DND-41 (cell line): Measurements from ENCODE around the gene AASS.

Experiments
- ATAC-seq: fragments of 200-7000 bp; cut with Tn5 transposase; 3 replicates; pipeline ENCODE4 v1.9.1; 2021; ENCODE audit warnings: low read depth; ENCODE audit not compliant: insufficient read depth
- DNase-seq: peaks from one replicate; pipeline ENCODE4 v3.0.0-alpha.2; 2020
- H2AFZ ChIP-seq: 2 replicates; pipeline ENCODE4 v1.6.0; 2012; ENCODE audit warnings: low read depth, low read length
- H3K27ac ChIP-seq: 2 replicates; pipeline ENCODE4 v1.5.1; 2012; ENCODE audit warnings: low read length, inconsistent platforms
- H3K27me3 ChIP-seq: fragments of 200-600 bp; sonication (generic); 2 replicates; pipeline ENCODE4 v1.6.0; 2012; ENCODE audit warnings: low read length, mild to moderate bottlenecking, inconsistent platforms; ENCODE audit not compliant: insufficient read depth, poor library complexity
- H3K36me3 ChIP-seq: 2 replicates; pipeline ENCODE4 v1.5.1; 2012; ENCODE audit warnings: low read length, inconsistent platforms; ENCODE audit not compliant: insufficient read depth
- H3K4me1 ChIP-seq: 2 replicates; pipeline ENCODE4 v1.5.1; 2012; ENCODE audit warnings: mild to moderate bottlenecking, low read length; ENCODE audit not compliant: insufficient read depth
- H3K4me2 ChIP-seq: 2 replicates; pipeline ENCODE4 v1.6.0; 2012; ENCODE audit warnings: mild to moderate bottlenecking, moderate library complexity, low read length, inconsistent platforms; ENCODE audit not compliant: insufficient read depth
- H3K4me3 ChIP-seq, 2 experiments: fragments of 200-600 bp in 1 of 2; shearing (Covaris generic) in 1 of 2; 2 replicates each; pipeline ENCODE4 v1.5.1; 2012 to 2016; ENCODE audit warnings: inconsistent platforms in 2 of 2, low read length in 2 of 2, mild to moderate bottlenecking in 2 of 2, low read depth in 1 of 2, moderate library complexity in 1 of 2
- H3K79me2 ChIP-seq: 2 replicates; pipeline ENCODE4 v1.6.0; 2012; ENCODE audit warnings: low read length, inconsistent platforms; ENCODE audit not compliant: insufficient read depth
- H3K9ac ChIP-seq: 2 replicates; pipeline ENCODE4 v1.6.0; 2012; ENCODE audit warnings: low read depth, mild to moderate bottlenecking, inconsistent platforms, low read length, moderate library complexity
- H3K9me3 ChIP-seq: 2 replicates; pipeline ENCODE4 v1.5.1; 2012; ENCODE audit warnings: low read length, moderate library complexity, mild to moderate bottlenecking, inconsistent platforms; ENCODE audit not compliant: insufficient read depth, severe bottlenecking
- H4K20me1 ChIP-seq: 2 replicates; pipeline ENCODE4 v1.6.0; 2012; ENCODE audit warnings: low read length; ENCODE audit not compliant: insufficient read depth
- EZH2 ChIP-seq: IDR thresholded peaks from 3 replicates; pipeline ENCODE4 v1.6.1; 2012; ENCODE audit warnings: borderline replicate concordance, low read depth, mild to moderate bottlenecking, moderate library complexity, low read length, inconsistent platforms; ENCODE audit not compliant: severe bottlenecking
- TF ChIP-seq, protein P1 (sequence below): IDR thresholded peaks from 2 replicates; pipeline ENCODE4 v1.5.1; 2012; ENCODE audit warnings: borderline replicate concordance, low read length, moderate library complexity, mild to moderate bottlenecking; ENCODE audit not compliant: poor library complexity, severe bottlenecking; ENCODE audit errors: extremely low read depth

The AASS gene

DNA sequence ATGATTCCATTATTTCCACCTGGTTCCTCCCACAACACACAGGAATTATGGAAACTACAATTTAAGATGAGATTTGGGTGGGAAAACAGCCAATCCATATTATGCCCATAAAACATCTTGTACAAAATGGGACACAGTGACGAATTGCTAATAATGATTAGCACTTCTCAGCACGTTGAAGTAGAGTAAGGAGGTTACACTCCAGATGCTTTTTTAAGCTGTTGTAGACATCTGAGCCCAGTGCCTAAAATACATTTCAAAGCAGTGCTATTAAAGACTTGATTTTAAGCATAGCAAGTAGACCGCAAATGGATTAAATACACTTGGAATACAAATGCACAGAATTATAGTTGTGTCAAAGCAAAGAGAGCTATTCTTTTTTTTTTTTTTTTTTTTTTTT, 105.9 kb downstream of the AASS start:
- Histone ChIP-seq H3K9ac (no peak overlapping the region), H3K36me3 (no peaks in the 10 kb centered on the region), H3K27ac (no peak overlapping the region), H3K79me2 (no peaks in the 10 kb centered on the region), H3K4me2 (no peak overlapping the region), H4K20me1 (no peaks in the 10 kb centered on the region), H3K9me3 (no peaks in the 10 kb centered on the region), H3K27me3 (no peaks in the 10 kb centered on the region), H3K4me1 (no peaks in the 10 kb centered on the region), H3K4me3 (no peak overlapping the region), H2AFZ (no peak overlapping the region)
- DNase-seq (no peak), ATAC-seq (no peak)
- TF ChIP-seq EZH2: no peak
- TF ChIP-seq, protein P1, sequence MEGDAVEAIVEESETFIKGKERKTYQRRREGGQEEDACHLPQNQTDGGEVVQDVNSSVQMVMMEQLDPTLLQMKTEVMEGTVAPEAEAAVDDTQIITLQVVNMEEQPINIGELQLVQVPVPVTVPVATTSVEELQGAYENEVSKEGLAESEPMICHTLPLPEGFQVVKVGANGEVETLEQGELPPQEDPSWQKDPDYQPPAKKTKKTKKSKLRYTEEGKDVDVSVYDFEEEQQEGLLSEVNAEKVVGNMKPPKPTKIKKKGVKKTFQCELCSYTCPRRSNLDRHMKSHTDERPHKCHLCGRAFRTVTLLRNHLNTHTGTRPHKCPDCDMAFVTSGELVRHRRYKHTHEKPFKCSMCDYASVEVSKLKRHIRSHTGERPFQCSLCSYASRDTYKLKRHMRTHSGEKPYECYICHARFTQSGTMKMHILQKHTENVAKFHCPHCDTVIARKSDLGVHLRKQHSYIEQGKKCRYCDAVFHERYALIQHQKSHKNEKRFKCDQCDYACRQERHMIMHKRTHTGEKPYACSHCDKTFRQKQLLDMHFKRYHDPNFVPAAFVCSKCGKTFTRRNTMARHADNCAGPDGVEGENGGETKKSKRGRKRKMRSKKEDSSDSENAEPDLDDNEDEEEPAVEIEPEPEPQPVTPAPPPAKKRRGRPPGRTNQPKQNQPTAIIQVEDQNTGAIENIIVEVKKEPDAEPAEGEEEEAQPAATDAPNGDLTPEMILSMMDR: no peak

DNA sequence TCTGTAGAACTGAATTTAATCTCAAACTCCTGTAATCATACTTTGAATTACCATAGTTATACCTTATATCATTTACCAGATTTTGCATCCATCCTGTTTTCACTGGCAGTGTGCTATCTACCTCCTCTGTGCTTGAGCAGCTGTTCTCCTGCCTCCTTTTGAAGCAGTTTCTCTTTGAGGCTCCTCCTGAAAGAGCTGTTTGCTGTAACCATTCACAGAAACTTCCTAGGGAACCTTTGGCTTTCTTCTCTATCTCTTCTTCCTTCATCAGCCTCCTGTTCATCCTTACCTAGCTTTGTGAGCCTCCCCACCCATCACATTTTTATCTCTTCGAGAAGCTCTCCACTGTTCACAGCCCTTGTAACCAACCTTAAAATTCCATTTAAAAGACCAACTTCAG, 108.2 kb downstream of the AASS start:
- H3K27me3 ChIP-seq: no peaks in the 10 kb centered on the region
- no peaks in the 10 kb centered on the region for H3K4me1 ChIP-seq
- no peaks in the 10 kb centered on the region for H3K9me3 ChIP-seq
- ATAC-seq (no peak), DNase-seq (no peak)
- no peak overlapping the region for H3K9ac ChIP-seq
- H2AFZ ChIP-seq: no peak overlapping the region
- no peaks in the 10 kb centered on the region for H3K79me2 ChIP-seq
- H3K4me2 ChIP-seq: no peak overlapping the region
- H3K36me3 ChIP-seq: no peaks in the 10 kb centered on the region
- no peak overlapping the region for H3K27ac ChIP-seq
- H4K20me1 ChIP-seq: no peaks in the 10 kb centered on the region
- TF ChIP-seq EZH2: no peak
- TF ChIP-seq, protein P1: no peak
- H3K4me3 ChIP-seq: no peak overlapping the region

DNA sequence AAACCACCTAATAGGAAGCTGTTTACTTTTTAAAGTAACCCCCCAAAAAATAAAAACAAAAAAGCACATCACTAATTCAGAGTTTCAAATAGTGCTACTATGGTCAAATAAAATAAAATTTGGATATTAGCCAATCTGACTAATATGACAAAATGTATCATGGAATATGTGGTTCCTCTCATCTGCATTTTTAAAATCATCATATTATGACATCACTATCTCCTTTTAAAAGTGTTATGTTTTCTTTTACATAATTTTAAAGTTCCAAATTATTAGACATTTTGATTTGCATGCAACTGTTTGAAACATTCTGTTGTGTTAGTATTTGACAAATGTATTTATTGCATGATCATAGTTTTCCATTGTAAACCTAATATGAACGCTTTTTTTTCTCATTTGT, 110.4 kb downstream of the AASS start:
- no peak for DNase-seq
- TF ChIP-seq, protein P1: no peak
- no peak for TF ChIP-seq EZH2
- no peaks in the 10 kb centered on the region for H3K36me3 ChIP-seq

GRCh38 chr7:122027058-122027457, 117.0 kb downstream of the AASS start:
- Histone ChIP-seq H3K4me2 (no peak overlapping the region), H3K4me3 (no peak overlapping the region), H3K27me3 (no peaks in the 10 kb centered on the region), H4K20me1 (no peaks in the 10 kb centered on the region), H3K4me1 (no peaks in the 10 kb centered on the region), H2AFZ (no peak overlapping the region), H3K79me2 (no peaks in the 10 kb centered on the region), H3K36me3 (no peaks in the 10 kb centered on the region), H3K9me3 (no peaks in the 10 kb centered on the region), H3K9ac (no peak overlapping the region), H3K27ac (no peak overlapping the region)
- no peak for TF ChIP-seq EZH2
- TF ChIP-seq, protein P1: no peak
- DNase-seq: no peak
- no peak for ATAC-seq

More for the DNA sequence above, 110.4 kb downstream of the AASS start:
- H3K27me3 ChIP-seq: no peaks in the 10 kb centered on the region
- H3K79me2 ChIP-seq: no peaks in the 10 kb centered on the region
- H3K9ac ChIP-seq: no peak overlapping the region
- H3K9me3 ChIP-seq: no peaks in the 10 kb centered on the region
- ATAC-seq: no peak
- no peak overlapping the region for H3K4me3 ChIP-seq
- no peaks in the 10 kb centered on the region for H3K4me1 ChIP-seq
- H2AFZ ChIP-seq: no peak overlapping the region
- no peak overlapping the region for H3K4me2 ChIP-seq
- H3K27ac ChIP-seq: no peak overlapping the region
- no peaks in the 10 kb centered on the region for H4K20me1 ChIP-seq
